SIG-M5 treated with dmso at 0.1 percent for 504 hours (cell line): ENCODE data around the gene CCDC9.
A peak's percentile ranks its signal among the peaks of the same experiment; 100 is the strongest.
"Not testable (repeated sequence)": the region's sequence is repeated elsewhere in the genome, so short reads cannot be mapped to it uniquely, and the experiment has no call there.

Source experiments
- DNase-seq: peaks from one replicate; lab custom pipeline; 2025; ENCODE audit not compliant: unreplicated experiment; lab: John Stamatoyannopoulos, UW

Gene CCDC9

GRCh38 chr19:47258895-47259555 lies 2.7 kb downstream of the CCDC9 start:
- DNase-seq = no peak

- DNase-seq = no peak
These were observed 4.2 kb downstream of the CCDC9 start for GRCh38 chr19:47260476-47260875.

DNA sequence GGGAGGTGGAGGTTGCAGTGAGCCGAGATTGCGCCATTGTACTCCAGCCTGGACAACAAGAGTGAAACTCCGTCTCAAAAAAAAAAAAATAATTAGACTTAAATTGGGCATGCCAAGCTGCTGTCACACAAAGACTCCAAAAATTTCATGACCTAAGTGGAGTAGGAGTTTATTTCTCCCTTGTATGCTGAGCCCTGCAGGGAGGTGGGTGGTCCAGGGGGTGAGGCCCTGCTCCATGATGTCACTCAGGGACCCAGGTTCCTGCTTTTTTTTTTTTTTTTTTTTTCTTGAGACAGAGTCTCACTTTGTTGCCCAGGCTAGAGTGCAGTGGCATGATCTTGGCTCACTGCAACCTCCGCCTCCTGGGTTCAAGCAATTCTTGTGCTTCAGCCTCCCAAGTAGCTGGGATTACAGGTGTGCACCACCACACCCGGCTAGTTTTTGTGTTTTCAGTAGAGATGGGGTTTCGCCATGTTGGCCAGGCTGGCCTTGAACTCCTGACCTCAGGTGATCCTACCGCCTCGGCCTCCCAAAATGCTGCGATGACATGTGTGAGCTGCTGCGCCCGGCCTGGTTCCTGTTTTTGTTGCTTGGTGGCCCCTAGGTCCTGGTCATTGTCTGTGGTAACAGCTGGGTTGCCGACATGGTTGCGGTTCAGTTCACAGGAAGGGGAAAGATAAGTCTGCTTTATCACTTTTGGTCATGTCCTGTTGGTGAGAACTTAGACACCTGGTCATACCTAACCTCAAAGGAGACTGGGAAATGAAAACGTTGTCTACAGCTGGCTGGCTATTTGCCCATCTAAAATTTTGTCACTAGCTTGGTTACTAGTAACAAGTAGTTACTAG lies 5.8 kb downstream of the CCDC9 start:
- DNase-seq = not testable (repeated sequence)

DNA sequence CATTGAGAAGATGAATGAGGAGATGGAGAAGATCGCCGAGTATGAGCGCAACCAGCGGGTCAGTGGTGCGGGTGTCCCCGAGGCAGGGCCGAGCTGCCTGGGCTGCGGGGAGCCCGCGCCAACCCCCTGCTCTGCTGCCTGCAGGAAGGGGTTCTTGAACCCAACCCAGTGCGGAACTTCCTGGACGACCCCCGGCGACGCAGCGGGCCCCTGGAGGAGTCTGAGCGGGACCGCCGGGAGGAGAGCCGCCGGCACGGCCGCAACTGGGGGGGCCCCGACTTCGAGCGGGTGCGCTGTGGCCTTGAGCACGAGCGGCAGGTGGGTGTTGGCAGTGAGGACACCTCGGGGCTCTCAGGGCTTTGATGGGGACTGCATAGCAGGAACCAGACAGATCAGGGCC lies 8.3 kb downstream of the CCDC9 start:
- no peak for DNase-seq

- DNase-seq = no peak
These were observed 10.1 kb downstream of the CCDC9 start for GRCh38 chr19:47266401-47266941.

GRCh38 chr19:47267350-47267759 lies 11.0 kb downstream of the CCDC9 start:
- DNase-seq = no peak

DNA sequence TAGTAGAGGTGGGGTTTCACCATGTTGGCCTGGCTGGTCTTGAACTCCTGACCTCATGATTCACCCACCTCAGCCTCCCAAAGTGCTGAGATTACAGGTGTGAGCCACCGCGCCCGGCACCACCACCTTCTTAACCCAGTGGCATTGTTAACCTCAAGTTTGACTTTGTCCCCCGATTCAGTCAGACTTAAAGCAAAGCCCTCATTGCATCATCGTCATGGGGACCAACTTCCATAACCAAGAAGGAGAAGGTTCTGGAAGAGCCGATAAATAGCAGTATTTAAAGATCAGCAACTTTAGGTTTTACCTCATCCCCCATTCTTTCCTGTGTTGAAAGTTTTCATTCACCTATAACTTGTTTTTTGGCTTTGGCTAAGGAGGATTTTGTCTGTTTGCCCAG lies 11.7 kb downstream of the CCDC9 start:
- DNase-seq = no peak

GRCh38 chr19:47269596-47269995 lies 13.3 kb downstream of the CCDC9 start:
- DNase-seq = no peak

GRCh38 chr19:47270408-47270807 lies 14.1 kb downstream of the CCDC9 start:
- no peak for DNase-seq

GRCh38 chr19:47271949-47272348 lies 15.6 kb downstream of the CCDC9 start:
- DNase-seq = no peak

GRCh38 chr19:47272448-47273312 lies 16.4 kb downstream of the CCDC9 start:
- DNase-seq = peak; percentile 43

GRCh38 chr19:47273313-47274070 lies 17.2 kb downstream of the CCDC9 start:
- DNase-seq = peak; percentile 84

GRCh38 chr19:47274071-47274890 lies 18.0 kb downstream of the CCDC9 start, which contains the start of gene INAFM1:
INAFM1 (plus strand) TSS chr19:47274885; CDS start chr19:47274920, 35 bp downstream.
- DNase-seq = peak; percentile 97

DNA sequence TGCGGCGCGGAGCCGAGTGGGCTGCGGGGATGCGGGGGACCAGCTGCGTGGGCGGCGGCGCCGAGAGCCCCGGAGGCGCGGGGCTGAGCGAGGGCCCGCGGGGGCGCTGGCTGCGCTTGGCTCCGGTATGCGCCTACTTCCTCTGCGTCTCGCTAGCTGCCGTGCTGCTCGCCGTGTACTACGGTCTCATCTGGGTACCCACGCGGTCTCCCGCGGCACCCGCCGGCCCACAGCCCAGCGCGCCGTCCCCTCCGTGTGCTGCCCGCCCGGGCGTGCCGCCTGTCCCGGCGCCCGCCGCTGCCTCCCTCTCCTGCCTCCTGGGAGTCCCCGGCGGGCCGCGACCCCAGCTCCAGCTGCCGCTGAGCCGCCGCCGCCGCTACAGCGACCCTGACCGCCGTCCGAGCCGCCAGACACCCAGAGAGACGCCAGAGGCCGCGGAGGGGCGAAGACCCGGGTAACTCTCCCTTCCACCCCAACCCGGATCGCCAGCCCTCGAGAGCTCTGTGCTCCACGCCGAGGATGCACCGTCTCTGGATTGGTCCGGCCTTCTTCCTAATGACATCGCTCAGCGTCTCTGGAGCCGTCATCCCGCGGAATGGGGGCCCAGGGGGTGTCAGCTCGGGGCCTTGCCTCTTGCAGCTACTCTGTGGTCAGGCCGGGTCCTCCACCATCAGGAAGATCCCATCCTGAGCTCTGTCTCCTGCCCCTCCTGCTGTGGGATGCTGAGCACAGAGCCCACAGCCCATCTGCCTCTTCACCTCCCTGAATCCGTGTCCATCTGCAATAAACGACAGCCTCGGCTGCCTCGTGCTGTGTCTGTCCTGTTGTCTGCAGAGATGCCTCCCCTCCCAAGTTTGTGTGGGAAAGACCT lies 18.8 kb downstream of the CCDC9 start:
- DNase-seq = no peak

DNA sequence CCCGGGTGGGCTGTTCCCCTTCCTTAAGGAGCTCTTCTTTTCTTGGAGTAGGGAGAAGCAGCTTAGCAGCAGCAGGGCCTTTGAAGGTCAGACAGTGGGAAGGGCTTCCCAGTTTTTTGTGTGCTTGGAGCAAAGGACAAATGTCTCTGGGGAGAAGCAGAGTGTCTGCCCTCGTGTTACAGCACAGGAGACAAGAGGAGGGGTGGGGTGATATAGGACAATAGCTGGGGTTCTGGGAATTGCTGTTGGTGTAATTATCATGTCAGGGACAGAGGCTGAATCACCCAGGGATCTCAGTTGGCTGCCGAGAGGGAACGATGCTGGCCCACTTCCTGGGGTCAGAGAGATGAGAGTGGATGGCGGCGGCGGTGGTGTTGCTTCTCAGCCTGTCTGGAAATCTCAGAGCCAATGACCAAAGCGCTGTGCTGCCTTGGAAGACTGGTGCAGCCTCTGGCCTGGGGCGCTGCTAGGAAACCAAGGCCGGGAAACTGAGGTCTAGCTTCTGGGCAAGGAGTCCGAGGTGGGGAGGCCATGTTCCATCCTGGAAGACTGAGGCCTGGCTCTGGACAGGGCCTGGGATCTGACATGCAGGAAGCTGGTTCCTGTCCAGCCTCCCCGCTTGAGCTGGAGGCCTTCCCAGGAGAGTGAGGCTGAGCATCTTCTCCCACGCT lies 19.6 kb downstream of the CCDC9 start:
- DNase-seq = no peak

GRCh38 chr19:47276513-47276912 lies 20.2 kb downstream of the CCDC9 start:
- not testable (repeated sequence) for DNase-seq

GRCh38 chr19:47280183-47280797 lies 24.0 kb downstream of the CCDC9 start:
- DNase-seq = no peak
